Activated CD4-positive, alpha-beta T cell treated with anti-CD3 and anti-CD28 coated beads for 48 hours (primary cell): ENCODE data around the gene APOBEC2.
A peak's percentile ranks its signal among the peaks of the same experiment; 100 is the strongest.

Source experiments
- DNase-seq: peaks from one replicate; pipeline ENCODE4 v3.0.0-alpha.2; 2020

Gene APOBEC2

DNA sequence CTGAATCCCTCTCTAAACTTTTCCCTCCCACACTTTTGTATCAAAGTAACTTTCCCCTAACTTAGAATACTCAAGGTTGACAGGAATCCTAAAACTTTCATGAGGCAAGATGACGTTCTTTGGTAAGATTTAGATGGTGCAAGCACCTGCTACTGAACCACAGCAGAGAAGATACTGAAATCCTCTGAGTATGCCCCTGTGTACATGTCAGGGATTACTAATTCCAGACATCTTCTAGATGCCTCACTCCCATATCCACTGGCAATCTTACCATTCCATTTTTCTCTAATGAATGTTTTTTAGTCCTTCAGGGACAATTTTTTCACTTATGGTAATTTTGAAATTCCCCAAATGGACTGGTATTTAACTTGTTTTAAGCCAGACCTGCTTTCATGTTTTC lies 9.1 kb downstream of the APOBEC2 start:
- no peak for DNase-seq

GRCh38 chr6:41063884-41064285 lies 10.9 kb downstream of the APOBEC2 start:
- no peak for DNase-seq

GRCh38 chr6:41064841-41065240 lies 11.8 kb downstream of the APOBEC2 start:
- no peak for DNase-seq

- DNase-seq = no peak
Observed at GRCh38 chr6:41065550-41066026, 12.6 kb downstream of the APOBEC2 start.

DNA sequence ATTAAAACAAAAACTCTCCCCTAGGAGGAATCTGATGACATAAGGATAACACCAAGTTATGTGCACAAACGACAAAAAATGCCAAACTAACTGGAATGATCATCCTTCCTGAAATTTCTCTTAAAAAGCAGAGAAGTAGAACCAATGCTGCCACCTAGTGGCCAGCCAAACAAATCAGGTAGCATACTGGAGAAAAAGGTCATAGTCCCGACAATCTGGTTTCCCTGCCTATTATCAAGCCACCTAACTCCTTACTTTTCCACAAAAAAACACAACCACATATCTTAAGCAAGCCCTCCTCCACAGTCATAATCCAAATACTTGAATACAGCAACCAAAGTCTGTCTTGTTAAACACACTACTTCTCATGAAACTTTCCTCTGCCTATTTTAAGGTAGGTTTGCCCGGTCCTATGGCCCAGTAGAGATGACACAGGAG lies 13.9 kb downstream of the APOBEC2 start:
- DNase-seq = peak; percentile 73

DNA sequence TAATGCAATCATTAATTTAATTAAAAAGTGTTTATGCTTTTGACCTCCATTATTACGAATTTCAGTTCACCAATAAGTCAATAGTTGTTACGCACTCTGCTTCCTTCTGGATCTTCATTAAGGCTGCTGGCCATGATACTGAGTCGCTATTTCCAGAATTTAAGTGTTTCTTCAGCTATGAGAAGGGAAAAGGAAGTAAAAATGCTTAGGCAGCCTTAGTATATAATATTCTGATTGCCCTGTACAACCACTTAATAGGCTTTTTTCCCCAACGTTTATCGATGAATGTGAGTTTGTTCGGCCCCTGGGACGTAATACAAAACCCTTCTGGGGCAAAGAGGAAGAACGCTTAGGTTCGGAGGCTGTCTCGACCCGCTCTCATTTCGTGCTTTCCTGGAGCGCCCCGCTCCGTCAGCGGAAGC lies 18.5 kb downstream of the APOBEC2 start:
- no peak for DNase-seq

- DNase-seq = peak; percentile 99
Observed at GRCh38 chr6:41071923-41072835, 19.2 kb downstream of the APOBEC2 start, which contains the start of gene OARD1. OARD1 (minus strand) TSS chr6:41072356; CDS start chr6:41071634, 722 bp downstream.

- peak; percentile 100 for DNase-seq
Observed at GRCh38 chr6:41072836-41073202, 19.8 kb downstream of the APOBEC2 start, which contains the start of gene NFYA. NFYA (plus strand) TSS chr6:41072974; CDS start chr6:41079090, 6,116 bp downstream.

GRCh38 chr6:41073203-41073967 lies 20.4 kb downstream of the APOBEC2 start:
- peak; percentile 86 for DNase-seq

DNA sequence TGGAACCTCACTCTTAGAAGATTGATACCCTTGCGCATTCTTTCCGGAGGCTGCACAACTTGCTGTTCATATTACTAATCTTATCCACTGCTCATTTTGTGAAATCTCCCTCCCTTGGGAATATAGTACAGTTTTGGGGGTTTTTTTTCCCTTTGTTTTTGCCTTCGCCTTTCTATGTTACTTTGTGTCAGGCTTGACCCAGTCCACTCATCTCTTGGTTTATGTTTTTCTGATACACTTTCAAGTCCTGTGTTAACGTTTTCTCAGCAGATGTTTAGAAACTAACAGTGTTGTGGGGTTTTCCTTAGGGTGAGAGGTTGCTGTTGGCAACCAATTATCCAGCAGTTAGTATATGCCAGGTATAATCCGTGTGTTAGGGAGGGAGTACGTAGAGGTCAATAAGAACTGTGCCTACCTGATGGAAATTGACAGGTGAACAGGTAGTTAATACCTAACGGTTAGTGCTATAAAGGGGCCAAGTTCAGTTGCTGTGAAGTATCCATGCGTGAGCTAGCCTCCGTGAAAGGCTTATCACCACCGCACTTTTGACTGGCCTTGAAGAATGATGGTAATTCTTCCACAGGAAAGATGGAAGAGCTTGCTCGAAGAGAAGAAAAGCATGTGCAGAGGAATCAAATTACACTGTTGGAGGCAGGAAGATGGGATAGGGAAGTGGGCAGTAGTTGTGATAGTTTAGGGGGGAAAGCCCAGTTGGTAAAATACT lies 21.1 kb downstream of the APOBEC2 start:
- DNase-seq = no peak

GRCh38 chr6:41074692-41075436 lies 21.9 kb downstream of the APOBEC2 start:
- no peak for DNase-seq

GRCh38 chr6:41075651-41076626 lies 22.9 kb downstream of the APOBEC2 start:
- no peak for DNase-seq

- DNase-seq = no peak
Observed at GRCh38 chr6:41077536-41077935, 24.5 kb downstream of the APOBEC2 start.

- no peak for DNase-seq
Observed at GRCh38 chr6:41078101-41078500, 25.1 kb downstream of the APOBEC2 start.

DNA sequence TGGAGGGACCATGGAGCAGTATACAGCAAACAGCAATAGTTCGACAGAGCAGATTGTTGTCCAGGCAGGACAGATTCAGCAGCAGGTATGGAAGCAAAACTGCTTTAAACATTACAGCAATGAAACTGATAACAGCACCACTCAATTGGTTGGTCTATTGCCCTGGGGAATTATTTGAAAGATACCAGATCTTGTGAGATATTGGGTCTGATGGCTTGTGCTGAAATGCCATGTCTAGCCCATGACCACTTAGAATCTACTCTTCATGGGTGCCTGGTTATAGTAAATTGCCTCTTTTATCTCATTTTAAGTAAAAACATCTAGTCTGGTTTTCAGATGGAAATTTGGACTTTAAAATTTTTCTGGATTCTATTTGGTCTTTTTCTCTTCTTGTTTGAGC lies 26.1 kb downstream of the APOBEC2 start:
- DNase-seq = no peak

DNA sequence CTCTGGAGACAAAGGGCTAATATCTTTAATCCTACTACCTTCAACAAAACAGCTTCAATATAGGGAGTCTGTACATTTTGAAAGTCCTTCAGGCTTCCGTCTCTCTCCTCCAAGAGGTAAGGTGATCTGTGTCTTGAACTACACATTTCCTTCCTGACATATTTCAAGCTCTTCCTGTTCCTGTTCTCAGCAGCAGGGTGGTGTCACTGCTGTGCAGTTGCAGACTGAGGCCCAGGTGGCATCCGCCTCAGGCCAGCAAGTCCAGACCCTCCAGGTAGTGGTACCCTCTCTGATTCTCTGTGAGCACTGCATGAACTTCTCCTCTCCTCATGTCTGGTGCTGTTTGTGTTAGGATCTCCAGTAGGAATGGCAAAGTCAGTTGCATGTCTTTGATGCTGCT lies 27.6 kb downstream of the APOBEC2 start:
- DNase-seq = no peak

- DNase-seq = no peak
Observed at GRCh38 chr6:41083072-41083471, 30.1 kb downstream of the APOBEC2 start.

- no peak for DNase-seq
Observed at GRCh38 chr6:41085182-41085581, 32.2 kb downstream of the APOBEC2 start.

GRCh38 chr6:41088451-41088850 lies 35.4 kb downstream of the APOBEC2 start:
- no peak for DNase-seq

- no peak for DNase-seq
Observed at GRCh38 chr6:41090841-41091761, 38.1 kb downstream of the APOBEC2 start.
